Spleen (tissue), 7 donors: Measurements from ENCODE around the gene TCF7L1.

Source experiments
- CTCF ChIP-seq, 11 experiments: fragments of 200-600 bp in 7 of 11; fragments of 450-650 bp in 4 of 11; sonication (generic) in 4 of 11; IDR thresholded peaks in 8 of 11; conservative IDR thresholded peaks in 3 of 11; 1 replicate in 7 of 11; 2 replicates in 4 of 11; pipeline versions ENCODE4 v1.4.0 to v1.8.0; 2016 to 2021; ENCODE audit warnings: antibody characterized with exemption in 11 of 11, inconsistent platforms in 4 of 11, mild to moderate bottlenecking in 1 of 11
- POLR2A ChIP-seq, 3 donors: fragments of 450-650 bp; IDR thresholded peaks; one replicate each; pipeline ENCODE4 v1.5.1; 2017; ENCODE audit warnings: antibody characterized with exemption in 3 of 3, mild to moderate bottlenecking in 1 of 3
- POLR2AphosphoS5 ChIP-seq, 3 donors: sonication (generic); formaldehyde crosslinking; IDR thresholded peaks; one replicate each; pipeline ENCODE4 v1.5.1; 2017; ENCODE audit warnings: antibody characterized with exemption in 3 of 3
- donor health status: DM: no; HTN: no; CAD: no; lungs with moderate emphysema.
- donor health status: DM: no; HTN: no; CAD: no.
- donor health status: DM: no; HTN: no; CAD: no.

- TF ChIP-seq CTCF (IDR thresholded peaks at IDR 0.05 in 8 of 11, conservative IDR thresholded peaks at IDR 0.05 in 3 of 11) (no peak), POLR2AphosphoS5 (IDR thresholded peaks at IDR 0.05) (no peak), POLR2A (IDR thresholded peaks at IDR 0.05) (no peak)
Measured at GRCh38 chr2:85183076-85183475, 49.9 kb downstream of the TCF7L1 start.
